Measurements from ENCODE around the gene CMTM3. TPM values are rescaled to one million over a fixed set of nuclear protein-coding genes. Genes with fewer than 3 reads are reported as not detected.
A peak's percentile ranks its signal among the peaks of the same experiment; 100 is the strongest.

CMTM3 gene
- total RNA-seq, 1 experiment from 2014 or later = 6.6 TPM

- no peak for DNase-seq (ENCODE audit: low read depth)
Measured at GRCh38 chr16:66635406-66635805, 30.9 kb downstream of the CMTM3 start.

GRCh38 chr16:66636199-66636598 lies 31.7 kb downstream of the CMTM3 start:
- no peak for DNase-seq (ENCODE audit: low read depth)

- DNase-seq (ENCODE audit: low read depth) = no peak
Measured at GRCh38 chr16:66637806-66638205, 33.3 kb downstream of the CMTM3 start.

- DNase-seq (ENCODE audit: low read depth) = no peak
Measured at GRCh38 chr16:66639091-66639885, 34.8 kb downstream of the CMTM3 start.

GRCh38 chr16:66640724-66641314 lies 36.3 kb downstream of the CMTM3 start:
- no peak for DNase-seq (ENCODE audit: low read depth)

GRCh38 chr16:66641387-66641786 lies 36.9 kb downstream of the CMTM3 start:
- DNase-seq (ENCODE audit: low read depth) = no peak

- no peak for DNase-seq (ENCODE audit: low read depth)
Measured at GRCh38 chr16:66647866-66648265, 43.4 kb downstream of the CMTM3 start.

- no peak for DNase-seq (ENCODE audit: low read depth)
Measured at GRCh38 chr16:66649167-66649566, 44.7 kb downstream of the CMTM3 start.

GRCh38 chr16:66649636-66650205 lies 45.2 kb downstream of the CMTM3 start:
- no peak for DNase-seq (ENCODE audit: low read depth)

- peak; percentile 81 for DNase-seq (ENCODE audit: low read depth)
Measured at GRCh38 chr16:66650707-66651473, 46.4 kb downstream of the CMTM3 start.

GRCh38 chr16:66651474-66651765 lies 46.9 kb downstream of the CMTM3 start:
- DNase-seq (ENCODE audit: low read depth) = peak; percentile 14

- DNase-seq (ENCODE audit: low read depth) = no peak
Measured at GRCh38 chr16:66651965-66652364, 47.5 kb downstream of the CMTM3 start.

GRCh38 chr16:66652661-66653360 lies 48.3 kb downstream of the CMTM3 start:
- no peak for DNase-seq (ENCODE audit: low read depth)

GRCh38 chr16:66653581-66654350 lies 49.3 kb downstream of the CMTM3 start:
- DNase-seq (ENCODE audit: low read depth) = no peak

- no peak for DNase-seq (ENCODE audit: low read depth)
Measured at GRCh38 chr16:66656547-66656946, 52.0 kb downstream of the CMTM3 start.

- no peak for DNase-seq (ENCODE audit: low read depth)
Measured at GRCh38 chr16:66658143-66658859, 53.8 kb downstream of the CMTM3 start.

GRCh38 chr16:66658860-66659190 lies 54.3 kb downstream of the CMTM3 start:
- DNase-seq (ENCODE audit: low read depth) = no peak

GRCh38 chr16:66660422-66661209 lies 56.1 kb downstream of the CMTM3 start:
- DNase-seq (ENCODE audit: low read depth) = peak; percentile 83

- no peak for DNase-seq (ENCODE audit: low read depth)
Measured at GRCh38 chr16:66661210-66661560, 56.7 kb downstream of the CMTM3 start.

Data from Daoy (cell line).